ENCODE data around the gene FREM1. TPM values are rescaled to one million over a fixed set of nuclear protein-coding genes. Genes with fewer than 3 reads are reported as not detected.
A peak's percentile ranks its signal among the peaks of the same experiment; 100 is the strongest.

FREM1 gene
- total RNA-seq, 1 donor from 2014 or later, result not detected

- TF ChIP-seq CTCF (IDR thresholded peaks at IDR 0.05; ENCODE audit: insufficient read depth, low read length, severe bottlenecking), result no peak
- H3K27me3 ChIP-seq (ENCODE audit: control insufficient read depth, insufficient read depth, low read length), result no peaks in the 10 kb centered on the region
- FAIRE-seq, result no peak
- H3K4me3 ChIP-seq (ENCODE audit: low read depth, low read length), result no peak overlapping the region
- no peak for DNase-seq (ENCODE audit: low read depth)
- H3K36me3 ChIP-seq (ENCODE audit: control insufficient read depth, insufficient read depth, low read length), result no peaks in the 10 kb centered on the region
Measured at GRCh38 chr9:14756291-14756690, 153.9 kb downstream of the FREM1 start.

GRCh38 chr9:14752871-14753270 lies 157.4 kb downstream of the FREM1 start:
- FAIRE-seq (no peak), DNase-seq (ENCODE audit: low read depth) (no peak)
- H3K4me3 ChIP-seq (ENCODE audit: low read depth, low read length), result no peak overlapping the region
- no peaks in the 10 kb centered on the region for H3K27me3 ChIP-seq (ENCODE audit: control insufficient read depth, insufficient read depth, low read length)
- no peak for TF ChIP-seq CTCF (IDR thresholded peaks at IDR 0.05; ENCODE audit: insufficient read depth, low read length, severe bottlenecking)
- no peaks in the 10 kb centered on the region for H3K36me3 ChIP-seq (ENCODE audit: control insufficient read depth, insufficient read depth, low read length)

- Histone ChIP-seq H3K27me3 (ENCODE audit: control insufficient read depth, insufficient read depth, low read length) (no peaks in the 10 kb centered on the region), H3K36me3 (ENCODE audit: control insufficient read depth, insufficient read depth, low read length) (no peaks in the 10 kb centered on the region), H3K4me3 (ENCODE audit: low read depth, low read length) (no peak overlapping the region)
- DNase-seq (ENCODE audit: low read depth) (no peak), FAIRE-seq (no peak)
- no peak for TF ChIP-seq CTCF (IDR thresholded peaks at IDR 0.05; ENCODE audit: insufficient read depth, low read length, severe bottlenecking)
Measured at GRCh38 chr9:14752271-14752670, 158.0 kb downstream of the FREM1 start.

GRCh38 chr9:14750821-14751220 lies 159.4 kb downstream of the FREM1 start:
- no peaks in the 10 kb centered on the region for H3K36me3 ChIP-seq (ENCODE audit: control insufficient read depth, insufficient read depth, low read length)
- TF ChIP-seq CTCF (IDR thresholded peaks at IDR 0.05; ENCODE audit: insufficient read depth, low read length, severe bottlenecking), result no peak
- no peak overlapping the region for H3K4me3 ChIP-seq (ENCODE audit: low read depth, low read length)
- no peaks in the 10 kb centered on the region for H3K27me3 ChIP-seq (ENCODE audit: control insufficient read depth, insufficient read depth, low read length)
- DNase-seq (ENCODE audit: low read depth), result peak; percentile 33
- no peak for FAIRE-seq

GRCh38 chr9:14749741-14750211 lies 160.5 kb downstream of the FREM1 start:
- Histone ChIP-seq H3K27me3 (ENCODE audit: control insufficient read depth, insufficient read depth, low read length) (no peaks in the 10 kb centered on the region), H3K4me3 (ENCODE audit: low read depth, low read length) (no peak overlapping the region), H3K36me3 (ENCODE audit: control insufficient read depth, insufficient read depth, low read length) (no peaks in the 10 kb centered on the region)
- TF ChIP-seq CTCF (IDR thresholded peaks at IDR 0.05; ENCODE audit: insufficient read depth, low read length, severe bottlenecking), result no peak
- FAIRE-seq (no peak), DNase-seq (ENCODE audit: low read depth) (no peak)

- Histone ChIP-seq H3K27me3 (ENCODE audit: control insufficient read depth, insufficient read depth, low read length) (no peaks in the 10 kb centered on the region), H3K4me3 (ENCODE audit: low read depth, low read length) (no peak overlapping the region), H3K36me3 (ENCODE audit: control insufficient read depth, insufficient read depth, low read length) (no peaks in the 10 kb centered on the region)
- FAIRE-seq (no peak), DNase-seq (ENCODE audit: low read depth) (no peak)
- TF ChIP-seq CTCF (IDR thresholded peaks at IDR 0.05; ENCODE audit: insufficient read depth, low read length, severe bottlenecking), result no peak
Measured at GRCh38 chr9:14748373-14748772, 161.9 kb downstream of the FREM1 start.
